Measurements from ENCODE around the gene CDH13. TPM values are rescaled to one million over a fixed set of nuclear protein-coding genes. Genes with fewer than 3 reads are reported as not detected.

The CDH13 gene
- total RNA-seq, 1 donor from 2014 or later = 46.4 TPM

GRCh38 chr16:83648347-83648746 is 1021.6 kb downstream of the CDH13 start:
- no peak for TF ChIP-seq CTCF (conservative IDR thresholded peaks at IDR 0.05)
- no peaks in the 10 kb centered on the region for H3K36me3 Mint-ChIP-seq
- peaks cover 5% of the 10 kb centered on the region for H3K4me1 Mint-ChIP-seq (ENCODE audit: unreplicated experiment)
- no peak overlapping the region for H3K4me3 Mint-ChIP-seq
- DNase-seq (ENCODE audit: extremely low spot score, unreplicated experiment) = no peak
- H3K9me3 Mint-ChIP-seq = no peaks in the 10 kb centered on the region
- H3K27ac Mint-ChIP-seq = no peak overlapping the region
- H3K27me3 Mint-ChIP-seq = peaks cover 8% of the 10 kb centered on the region

GRCh38 chr16:83651871-83652270 is 1025.1 kb downstream of the CDH13 start:
- peaks cover 5% of the 10 kb centered on the region for H3K4me1 Mint-ChIP-seq (ENCODE audit: unreplicated experiment)
- no peak for DNase-seq (ENCODE audit: extremely low spot score, unreplicated experiment)
- H3K4me3 Mint-ChIP-seq = no peak overlapping the region
- TF ChIP-seq CTCF (conservative IDR thresholded peaks at IDR 0.05) = no peak
- H3K9me3 Mint-ChIP-seq = no peaks in the 10 kb centered on the region
- peaks cover 12% of the 10 kb centered on the region for H3K27me3 Mint-ChIP-seq
- no peaks in the 10 kb centered on the region for H3K36me3 Mint-ChIP-seq
- H3K27ac Mint-ChIP-seq = no peak overlapping the region

GRCh38 chr16:83652943-83653342 is 1026.2 kb downstream of the CDH13 start:
- no peak for TF ChIP-seq CTCF (conservative IDR thresholded peaks at IDR 0.05)
- no peak overlapping the region for H3K27ac Mint-ChIP-seq

GRCh38 chr16:83653785-83654184 is 1027.0 kb downstream of the CDH13 start:
- Mint-ChIP-seq H3K4me3 (no peak overlapping the region), H3K4me1 (ENCODE audit: unreplicated experiment) (peaks cover 5% of the 10 kb centered on the region), H3K9me3 (no peaks in the 10 kb centered on the region), H3K27ac (no peak overlapping the region), H3K36me3 (no peaks in the 10 kb centered on the region), H3K27me3 (peaks cover 7% of the 10 kb centered on the region)
- TF ChIP-seq CTCF (conservative IDR thresholded peaks at IDR 0.05) = no peak
- no peak for DNase-seq (ENCODE audit: extremely low spot score, unreplicated experiment)

More at GRCh38 chr16:83652943-83653342, 1026.2 kb downstream of the CDH13 start:
- Mint-ChIP-seq H3K4me1 (ENCODE audit: unreplicated experiment) (peaks cover 5% of the 10 kb centered on the region), H3K4me3 (no peak overlapping the region), H3K27me3 (peaks cover 12% of the 10 kb centered on the region), H3K9me3 (no peaks in the 10 kb centered on the region), H3K36me3 (no peaks in the 10 kb centered on the region)
- no peak for DNase-seq (ENCODE audit: extremely low spot score, unreplicated experiment)

- Mint-ChIP-seq H3K9me3 (no peaks in the 10 kb centered on the region), H3K4me3 (no peak overlapping the region)
These were observed 1033.5 kb downstream of the CDH13 start for GRCh38 chr16:83660282-83660681.

More at GRCh38 chr16:83660282-83660681, 1033.5 kb downstream of the CDH13 start:
- DNase-seq (ENCODE audit: extremely low spot score, unreplicated experiment) = no peak
- TF ChIP-seq CTCF (conservative IDR thresholded peaks at IDR 0.05) = no peak
- H3K4me1 Mint-ChIP-seq (ENCODE audit: unreplicated experiment) = no peaks in the 10 kb centered on the region
- H3K27me3 Mint-ChIP-seq = no peaks in the 10 kb centered on the region
- no peaks in the 10 kb centered on the region for H3K36me3 Mint-ChIP-seq
- H3K27ac Mint-ChIP-seq = no peak overlapping the region
